GM12874 (cell line): Measurements from ENCODE around the gene ASIC2.

Experiments
- CTCF ChIP-seq: IDR thresholded peaks from 2 replicates; pipeline ENCODE4 v1.5.1; 2011; ENCODE audit warnings: low read depth, mild to moderate bottlenecking, control low read depth, low read length, moderate library complexity; ENCODE audit not compliant: insufficient read depth

ASIC2 gene

GRCh38 chr17:33096161-33096560 is 196.9 kb downstream of the ASIC2 start:
- TF ChIP-seq CTCF = no peak

GRCh38 chr17:33091271-33091670 is 201.8 kb downstream of the ASIC2 start:
- no peak for TF ChIP-seq CTCF

GRCh38 chr17:33090806-33091205 is 202.3 kb downstream of the ASIC2 start:
- TF ChIP-seq CTCF = no peak

GRCh38 chr17:33086878-33087277 is 206.2 kb downstream of the ASIC2 start:
- no peak for TF ChIP-seq CTCF

GRCh38 chr17:33086041-33086440 is 207.1 kb downstream of the ASIC2 start:
- TF ChIP-seq CTCF = no peak

GRCh38 chr17:33085256-33085655 is 207.8 kb downstream of the ASIC2 start:
- TF ChIP-seq CTCF = no peak

GRCh38 chr17:33084755-33085154 is 208.3 kb downstream of the ASIC2 start:
- TF ChIP-seq CTCF = no peak

- no peak for TF ChIP-seq CTCF
Measured at GRCh38 chr17:33082529-33083173, 210.4 kb downstream of the ASIC2 start.
